NCI-H748 (cell line): ENCODE measurements around the gene B3GALT6.

Experiments used
- DNase-seq: peaks from one replicate; lab custom pipeline; 2025; ENCODE audit not compliant: unreplicated experiment; lab: John Stamatoyannopoulos, UW

Gene B3GALT6

DNA sequence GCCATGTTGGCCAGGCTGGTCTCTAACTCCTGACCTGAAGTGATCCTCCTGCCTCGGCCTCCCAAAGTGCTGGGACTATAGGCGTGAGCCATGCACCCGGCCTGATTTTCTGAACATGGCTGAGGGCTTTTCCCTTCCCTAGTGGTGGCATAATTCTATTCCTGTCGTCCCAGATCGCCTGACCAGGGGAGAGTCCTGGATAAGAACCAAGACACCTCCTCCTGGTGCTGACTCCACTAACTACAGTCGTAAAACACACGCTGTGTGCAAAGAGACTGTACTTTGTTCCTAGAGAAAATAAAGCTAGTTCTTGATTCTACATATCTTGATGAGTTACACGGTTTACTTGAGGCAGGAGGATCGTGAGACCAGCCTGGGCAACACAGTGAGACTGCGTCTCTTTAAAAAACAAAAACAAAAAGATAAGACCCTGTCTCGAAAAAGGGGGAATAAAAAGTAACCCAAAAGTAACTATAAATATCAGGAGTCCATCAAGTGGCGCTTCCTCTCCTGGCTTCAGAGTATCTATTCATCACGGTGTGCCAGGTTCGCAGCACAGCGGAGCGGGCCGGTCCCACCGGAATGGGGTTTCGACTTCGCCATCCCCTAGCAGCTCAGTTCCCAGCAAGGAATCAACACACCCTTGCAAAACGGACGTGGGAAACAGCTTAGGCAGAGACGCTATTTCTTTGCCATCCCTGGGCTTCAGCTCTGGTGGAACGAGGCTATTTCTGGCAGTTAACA, 1.2 kb upstream of the B3GALT6 start:
- peak; percentile 38 for DNase-seq

DNA sequence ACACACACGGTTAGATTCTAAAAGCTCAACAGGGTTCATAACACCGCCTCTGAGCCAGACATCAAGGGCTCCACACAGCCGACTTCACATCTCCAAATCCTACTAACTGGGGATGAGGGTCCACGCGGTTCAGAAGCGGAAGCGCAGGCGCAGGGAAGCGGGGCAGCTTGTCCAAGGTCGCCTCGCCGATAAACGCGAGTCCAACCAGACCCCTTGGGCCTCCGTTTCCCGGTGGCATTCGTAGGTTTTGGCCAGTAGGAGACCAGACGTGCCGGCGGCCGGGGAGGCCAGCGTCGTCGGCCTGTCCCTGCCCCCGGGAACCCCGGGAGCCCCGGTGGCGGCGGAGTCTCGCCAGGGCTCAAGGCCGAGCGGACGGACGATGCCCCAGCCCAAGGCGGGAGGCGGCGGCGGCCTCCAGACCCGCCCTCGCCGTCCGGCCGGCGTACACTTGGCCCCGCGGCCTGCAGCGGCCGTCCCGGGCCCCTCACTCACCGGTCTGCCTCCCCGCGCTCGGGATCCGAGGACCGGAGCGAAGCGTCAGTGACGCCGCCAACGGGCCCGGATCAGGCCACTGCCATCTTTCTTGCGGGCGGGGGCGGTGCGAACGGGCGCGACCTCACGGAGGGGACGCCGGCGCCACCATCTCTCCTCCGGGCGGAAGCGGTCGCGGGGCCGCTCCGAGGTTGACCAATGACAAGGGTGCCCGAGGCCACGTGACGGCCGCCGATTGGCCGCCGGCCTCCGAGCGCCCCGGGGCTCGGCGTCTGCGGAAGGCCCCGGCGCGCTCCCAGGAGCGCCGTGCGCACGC, 433 bp upstream of the B3GALT6 start, which contains the start of gene SDF4:
Gene SDF4 (minus strand): TSS at position 602 of the 808 bp plus-strand sequence. CDS start 3,229 bp downstream, outside the sequence.
- DNase-seq = peak; percentile 95

DNA sequence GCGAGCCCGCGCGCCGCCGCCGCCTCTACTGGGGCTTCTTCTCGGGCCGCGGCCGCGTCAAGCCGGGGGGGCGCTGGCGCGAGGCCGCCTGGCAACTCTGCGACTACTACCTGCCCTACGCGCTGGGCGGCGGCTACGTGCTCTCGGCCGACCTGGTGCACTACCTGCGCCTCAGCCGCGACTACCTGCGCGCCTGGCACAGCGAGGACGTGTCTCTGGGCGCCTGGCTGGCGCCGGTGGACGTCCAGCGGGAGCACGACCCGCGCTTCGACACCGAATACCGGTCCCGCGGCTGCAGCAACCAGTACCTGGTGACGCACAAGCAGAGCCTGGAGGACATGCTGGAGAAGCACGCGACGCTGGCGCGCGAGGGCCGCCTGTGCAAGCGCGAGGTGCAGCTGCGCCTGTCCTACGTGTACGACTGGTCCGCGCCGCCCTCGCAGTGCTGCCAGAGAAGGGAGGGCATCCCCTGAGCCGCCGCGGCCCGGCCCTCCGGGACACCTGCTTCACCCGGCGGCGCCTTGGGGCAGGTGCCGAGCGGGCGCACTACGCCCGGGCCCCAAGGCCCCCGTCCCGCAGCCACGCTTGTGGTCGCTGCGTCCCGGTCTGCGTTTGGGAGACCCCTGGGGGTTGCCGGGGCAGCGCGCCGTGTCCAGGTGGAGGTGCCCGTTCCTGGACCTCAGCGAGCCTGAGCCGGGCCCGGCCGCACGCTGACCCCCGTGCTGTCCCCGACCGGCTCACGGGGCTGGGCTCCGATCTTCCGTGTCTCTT, 944 bp downstream of the B3GALT6 start:
- DNase-seq = no peak

DNA sequence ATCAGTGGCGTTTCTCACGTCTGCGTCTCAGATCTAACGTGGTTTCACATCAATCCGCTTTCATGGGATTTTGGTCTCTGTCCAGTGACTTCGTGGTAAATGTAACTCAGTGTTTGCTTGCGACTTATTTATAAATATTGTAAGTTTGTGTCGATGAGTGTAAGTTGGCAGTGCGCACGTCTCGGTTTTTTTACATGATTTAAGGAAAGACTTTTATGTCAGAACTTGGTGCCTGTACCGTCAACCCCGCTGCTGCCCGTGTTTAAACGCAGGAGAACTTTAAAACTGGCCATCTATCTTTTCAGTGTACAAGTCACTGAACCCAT, 1.5 kb downstream of the B3GALT6 start:
- no peak for DNase-seq

DNA sequence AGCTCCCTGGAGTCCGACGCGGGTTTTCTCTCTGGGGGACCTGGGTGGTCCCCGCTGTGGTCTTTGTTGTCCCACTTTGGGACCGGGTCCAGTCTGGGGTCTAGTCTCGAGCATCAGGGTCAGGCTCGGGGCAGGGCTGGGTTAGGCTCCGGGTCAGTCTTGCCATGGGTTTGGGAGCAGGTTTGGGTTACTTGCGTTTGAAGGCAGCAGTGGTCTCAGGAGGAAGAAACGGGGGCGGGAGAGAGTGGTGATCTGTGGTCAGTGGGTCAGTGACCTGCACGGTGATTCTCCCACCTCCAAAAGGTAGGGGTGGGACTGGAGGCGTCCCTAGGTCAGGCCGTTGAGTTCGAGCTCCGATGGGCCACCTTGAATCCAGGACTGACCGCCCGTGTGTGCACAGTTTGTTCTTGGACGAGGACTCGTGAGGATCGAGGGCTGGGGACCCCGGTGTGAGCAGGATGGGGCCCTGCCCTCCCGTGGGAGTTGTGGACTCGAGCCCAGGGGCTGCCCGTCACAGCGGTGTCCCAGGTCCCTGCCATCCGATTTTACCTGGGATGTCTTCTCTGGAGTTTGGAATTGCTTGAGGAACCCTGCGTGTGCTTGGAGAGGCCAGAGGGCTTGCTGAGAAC, 2.3 kb downstream of the B3GALT6 start:
- no peak for DNase-seq

DNA sequence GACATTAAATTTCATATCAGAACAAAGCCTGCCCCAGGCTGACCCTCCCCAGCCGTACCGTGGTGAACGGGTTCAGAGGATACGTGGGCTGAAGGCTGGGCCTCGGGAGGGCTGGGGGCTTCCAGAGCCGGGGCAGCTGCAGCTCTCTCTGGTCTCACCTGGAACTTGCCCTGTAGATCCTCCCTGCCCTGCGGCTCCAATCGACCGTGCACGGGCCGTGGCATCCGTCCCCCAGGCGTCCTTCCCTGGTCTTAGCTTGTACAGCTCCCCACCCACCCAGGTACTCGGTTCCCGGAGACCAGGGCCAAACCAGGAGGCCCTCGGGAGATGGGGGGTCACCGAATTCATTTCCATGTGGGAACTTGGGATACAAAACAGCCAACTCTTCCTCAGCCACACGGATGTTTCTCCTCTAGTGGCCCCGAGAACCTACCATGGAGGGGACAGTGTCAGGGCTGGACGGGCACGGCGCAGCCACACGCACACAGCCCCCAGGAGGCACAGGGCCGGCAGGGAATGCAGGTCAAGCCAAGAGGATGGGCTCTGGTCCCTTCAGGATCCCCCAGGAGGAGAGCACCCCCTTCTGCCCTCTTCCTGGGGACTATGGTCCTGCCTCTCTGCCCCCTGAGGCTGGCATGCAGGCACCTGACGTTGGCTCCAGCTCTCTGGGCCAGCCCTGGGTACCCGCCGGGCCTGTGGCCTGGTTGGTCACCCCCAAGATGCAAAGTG, 3.1 kb downstream of the B3GALT6 start:
- DNase-seq = no peak

DNA sequence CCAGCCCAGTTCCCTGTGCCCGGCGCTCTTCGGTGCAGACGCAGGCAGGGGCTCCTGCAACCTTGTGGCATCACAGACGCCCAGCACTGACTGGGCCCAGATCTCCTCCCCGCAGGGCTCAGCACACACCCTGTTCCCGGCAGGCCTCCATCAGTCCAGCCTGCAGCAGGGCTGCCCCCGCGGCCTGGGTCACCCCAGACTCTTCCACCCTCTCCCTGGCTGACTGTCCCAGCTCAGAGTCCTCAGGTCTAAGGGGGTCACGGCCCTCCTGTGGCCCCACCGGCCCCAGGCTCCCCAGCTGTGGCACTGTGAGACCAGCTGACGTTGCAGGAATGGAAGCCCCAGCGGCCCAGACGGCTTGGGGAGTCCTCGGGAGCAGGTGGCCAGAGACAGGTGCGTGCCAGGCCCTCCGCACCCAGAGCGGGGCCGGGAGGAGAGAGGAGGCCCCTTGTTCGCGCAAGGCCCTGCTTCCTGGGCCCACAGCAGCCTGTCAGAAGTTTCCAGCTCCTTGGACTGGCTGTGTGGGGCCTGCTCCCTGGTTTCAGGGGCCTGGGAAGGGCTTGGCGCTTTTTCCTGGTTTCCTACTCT, 4.2 kb downstream of the B3GALT6 start:
- DNase-seq = no peak

DNA sequence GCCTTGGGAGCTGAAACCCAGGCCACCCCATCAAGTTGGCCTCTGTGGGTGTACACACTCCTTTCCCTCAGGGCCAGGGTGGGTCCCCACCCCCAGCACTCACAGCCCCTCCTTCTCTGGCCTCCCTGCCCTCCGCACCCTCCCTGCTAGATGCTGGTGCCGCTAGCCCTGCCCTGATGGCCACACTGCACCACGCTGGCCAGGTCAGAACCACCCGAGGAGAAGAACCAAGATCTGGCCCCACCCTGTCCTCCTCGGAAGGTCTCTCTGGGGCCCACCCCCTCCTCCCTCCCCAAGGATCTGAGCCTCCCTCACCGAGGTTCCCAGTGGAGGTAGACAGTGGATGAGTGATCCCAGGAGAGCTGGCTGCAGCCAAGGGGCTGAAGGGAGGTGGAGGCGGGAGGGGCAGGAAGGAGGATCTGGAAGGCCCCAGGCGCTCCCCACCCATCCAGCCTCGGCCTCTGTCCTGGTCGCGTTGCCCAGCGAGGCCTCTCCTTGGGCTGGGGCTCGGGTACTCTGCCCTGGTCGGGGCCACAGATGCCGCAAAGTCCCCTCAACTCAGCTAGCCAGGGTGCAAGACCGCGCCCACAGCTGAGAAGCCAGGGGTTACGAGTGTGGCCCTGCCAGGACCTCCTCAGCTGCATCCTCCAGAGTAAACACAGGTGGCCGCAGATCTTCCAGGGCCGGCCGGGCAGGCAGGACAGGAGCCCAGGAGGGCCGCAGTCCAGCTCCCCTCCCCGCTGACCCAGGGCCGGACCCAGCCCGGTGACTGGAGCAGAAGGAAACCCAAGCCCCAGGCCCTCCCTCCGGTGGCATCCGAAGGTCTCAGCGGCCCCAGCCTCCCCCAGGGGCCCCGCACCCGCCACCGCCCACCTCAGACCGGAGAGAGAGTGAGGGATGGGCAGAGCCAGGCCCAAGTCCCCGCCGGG, 5.2 kb downstream of the B3GALT6 start:
- DNase-seq = no peak

DNA sequence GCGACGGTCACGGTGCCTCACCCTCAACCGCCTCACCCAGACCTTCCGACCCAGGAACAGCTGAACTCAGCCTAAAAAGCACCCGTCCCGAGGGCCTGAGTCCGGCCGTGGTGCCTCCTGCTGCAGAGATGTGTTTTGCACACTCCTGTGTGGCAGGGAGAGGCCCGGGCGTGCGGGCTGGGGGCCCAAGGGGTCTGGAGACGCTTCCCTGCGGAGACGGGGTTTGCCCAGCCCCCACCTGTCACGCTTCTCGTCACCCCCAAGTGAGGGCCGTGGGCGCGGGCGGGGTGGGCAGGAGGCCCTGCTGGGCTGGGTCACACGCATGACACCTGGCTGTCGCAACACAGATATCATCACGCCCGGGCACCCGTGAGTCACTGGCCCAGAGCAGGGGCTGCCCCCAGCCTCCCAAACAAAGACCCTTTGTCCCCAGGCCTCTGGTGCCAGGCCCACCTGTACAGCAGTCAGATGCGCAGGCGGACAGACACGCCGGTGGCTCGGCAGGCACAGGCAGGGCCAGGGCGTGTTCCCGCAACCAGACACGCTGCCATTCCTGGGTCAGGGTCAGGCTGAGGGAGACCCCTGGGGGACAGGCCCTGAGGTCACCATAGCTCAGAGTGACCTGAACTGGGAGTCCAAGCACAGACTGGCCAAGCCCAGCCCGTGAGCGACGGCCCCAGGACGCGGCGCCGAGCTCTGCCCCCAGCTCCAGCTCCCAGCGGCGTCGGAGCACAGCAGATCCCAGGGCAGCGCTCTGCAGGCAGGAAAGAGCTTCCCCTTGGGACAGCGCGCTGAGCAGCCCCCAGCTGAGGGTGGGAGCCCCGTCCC, 6.1 kb downstream of the B3GALT6 start:
- DNase-seq = peak; percentile 14

DNA sequence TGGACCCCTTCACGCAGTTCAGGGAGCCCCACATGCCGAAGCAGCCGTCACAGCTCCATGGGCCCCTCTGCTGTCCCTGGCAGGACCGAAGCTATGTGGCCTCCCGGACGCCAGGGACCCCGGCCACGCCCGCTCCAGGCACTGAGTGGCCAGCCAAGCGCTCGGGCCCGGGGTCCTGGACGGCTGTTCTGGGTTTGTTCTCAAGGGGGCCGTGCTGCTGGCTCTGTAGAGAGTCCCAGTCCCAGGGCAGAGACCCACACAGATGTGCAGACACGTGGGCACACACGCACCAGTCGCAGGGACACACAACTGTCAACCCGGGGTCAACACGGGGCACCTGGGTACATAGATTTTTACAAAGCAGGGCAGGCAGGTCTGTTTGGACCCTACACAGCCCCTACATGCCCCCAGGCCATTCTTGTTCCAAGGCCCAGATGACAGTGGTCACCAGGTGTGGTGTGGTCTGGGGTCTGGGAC, 6.7 kb downstream of the B3GALT6 start:
- no peak for DNase-seq

DNA sequence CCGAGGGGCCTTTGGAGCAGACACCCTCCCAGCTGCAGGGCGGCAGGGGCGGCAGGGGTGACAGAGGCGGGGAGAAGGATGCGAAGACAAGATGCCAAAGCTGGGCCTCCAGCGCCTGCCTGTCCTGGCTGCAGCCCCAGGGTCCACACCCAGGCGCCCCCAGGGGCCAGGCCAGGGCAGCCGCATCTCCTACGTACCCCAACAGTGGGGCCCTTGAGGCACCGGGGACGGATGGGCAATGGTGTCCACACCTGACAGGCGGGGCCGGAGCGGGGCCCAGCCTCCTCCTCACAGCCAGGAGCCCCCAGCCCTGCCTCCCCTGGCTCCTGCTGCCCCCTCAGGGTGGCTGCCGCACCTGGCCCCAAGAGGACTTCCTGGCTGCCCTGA, 7.2 kb downstream of the B3GALT6 start:
- DNase-seq = no peak

DNA sequence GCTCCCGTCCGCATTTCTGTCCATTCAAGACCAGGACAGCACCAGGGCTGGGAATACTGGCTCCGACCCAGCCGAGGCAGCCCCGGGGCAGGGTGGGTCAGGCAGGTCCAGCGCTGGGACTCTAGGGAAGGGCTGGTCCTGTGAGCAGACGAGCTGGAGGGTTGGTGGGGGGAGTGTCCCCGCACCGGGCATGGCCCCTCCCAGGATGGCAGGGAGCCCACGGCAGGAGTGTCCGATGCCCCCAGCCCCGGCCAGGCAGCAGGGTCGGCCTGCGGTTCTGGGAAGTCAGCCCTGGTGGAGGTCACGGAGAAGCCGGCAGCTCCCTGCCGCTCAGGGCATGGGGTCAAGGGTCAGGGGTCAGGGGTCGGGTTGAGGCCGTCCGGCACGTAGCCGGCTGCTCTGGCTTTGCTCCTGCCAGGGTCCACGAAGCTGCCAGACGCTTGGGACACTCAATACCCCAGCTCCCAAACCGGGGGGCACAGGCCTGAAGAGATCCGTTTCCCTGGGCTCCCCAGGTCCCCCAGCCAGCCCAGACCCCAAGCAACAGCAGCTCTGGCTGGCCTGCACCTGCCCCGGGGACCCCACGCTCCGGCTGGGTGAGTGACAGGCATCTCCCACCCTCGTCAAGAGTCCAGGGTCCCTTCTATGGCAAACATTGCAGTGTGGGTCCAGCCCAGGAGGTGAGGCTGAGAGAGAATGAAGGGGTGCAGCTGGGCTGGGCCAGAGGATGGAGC, 7.7 kb downstream of the B3GALT6 start:
- DNase-seq = no peak

DNA sequence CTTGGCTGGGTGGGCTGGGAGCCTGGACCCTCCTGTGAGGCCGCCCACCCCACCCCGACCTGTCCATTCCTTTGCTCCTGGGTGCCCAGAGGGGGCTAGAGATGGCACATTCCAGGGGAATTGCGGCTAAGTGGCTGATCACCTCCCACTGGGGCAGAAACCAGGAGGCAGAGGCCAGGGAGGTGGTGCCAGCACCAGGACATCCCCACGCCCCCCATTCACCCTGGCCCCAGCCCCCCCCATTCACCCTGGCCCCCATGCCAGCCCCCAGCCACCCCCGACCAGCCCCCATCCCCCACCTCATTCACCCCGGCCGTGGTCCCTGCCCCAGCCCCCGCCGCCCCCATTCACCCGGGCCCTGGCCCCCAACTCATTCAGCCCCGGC, 8.3 kb downstream of the B3GALT6 start:
- DNase-seq = no peak

DNA sequence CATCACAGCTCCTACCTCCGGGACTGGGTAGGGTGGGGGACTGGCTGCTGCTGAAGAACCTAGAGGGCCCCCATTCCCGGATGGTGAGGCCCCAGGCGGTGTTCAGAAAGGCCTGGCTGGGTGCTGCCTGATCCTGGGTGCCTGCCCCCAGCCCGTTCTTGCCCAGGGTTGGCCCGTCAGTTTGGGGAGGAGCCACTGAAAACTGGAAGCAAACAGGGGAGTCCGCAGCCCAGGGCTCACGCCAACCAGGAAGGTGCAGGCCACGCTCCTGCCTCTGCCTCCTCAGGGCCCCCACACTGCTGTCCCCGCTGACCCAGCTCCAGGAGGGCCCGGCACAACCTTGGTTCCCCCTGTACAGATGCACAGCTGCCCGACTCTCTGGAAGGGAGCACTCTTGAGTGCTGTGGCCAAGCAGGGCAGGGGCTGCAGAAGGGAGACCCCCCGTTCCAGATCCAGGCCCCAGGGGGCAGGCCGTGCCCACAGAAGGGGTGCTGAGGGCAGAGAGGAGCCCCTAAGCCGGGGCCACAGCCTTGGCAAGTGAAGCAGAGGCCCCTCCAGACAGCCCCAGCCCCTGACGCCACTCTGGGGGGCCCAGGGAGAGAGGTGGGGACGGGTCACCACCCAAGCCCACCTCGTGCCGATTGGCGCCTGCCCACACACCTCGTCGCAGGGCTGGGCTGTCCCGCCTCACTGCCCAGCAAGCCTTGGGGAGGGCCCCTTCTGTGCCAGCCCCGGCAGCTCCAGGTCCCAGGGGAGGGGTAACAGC, 9.0 kb downstream of the B3GALT6 start:
- DNase-seq = no peak

DNA sequence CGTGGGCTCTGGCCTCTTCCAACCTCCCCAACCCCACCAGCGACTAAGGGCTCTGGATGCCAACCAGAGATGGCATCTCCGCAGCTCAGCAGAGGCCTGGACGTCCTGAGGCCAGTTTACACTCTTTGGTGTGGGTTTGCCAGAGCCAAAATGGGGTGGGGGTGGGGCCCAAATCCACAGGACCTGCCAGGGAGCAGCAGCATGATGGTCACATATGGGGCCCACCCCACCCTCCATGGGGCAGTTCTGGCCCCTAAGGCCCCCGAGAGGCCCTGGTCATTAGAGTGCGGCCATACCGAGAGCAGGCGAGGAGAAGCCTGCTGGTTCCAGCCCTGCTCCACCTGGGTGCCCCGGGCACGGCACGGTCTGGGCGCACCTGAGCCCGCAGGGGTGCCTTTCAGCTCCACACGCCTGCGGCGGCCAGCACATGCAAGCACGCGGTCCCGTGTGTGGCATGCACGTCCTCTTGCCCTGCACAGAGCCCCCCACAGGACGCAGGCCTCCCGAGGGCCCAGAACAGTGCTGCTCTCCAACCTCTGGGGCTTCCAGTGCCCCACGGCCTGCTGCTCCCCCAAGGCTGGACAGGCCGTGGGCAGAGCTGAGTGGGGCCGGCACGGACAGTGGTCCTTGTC, 9.7 kb downstream of the B3GALT6 start:
- no peak for DNase-seq
